HUES64 (cell line): Measurements from ENCODE around the gene HOTAIR.

Source experiments
- H3K27ac ChIP-seq: 2 replicates; pipeline ENCODE4 v1.7.0; 2013; ENCODE audit warnings: low read depth, low read length, inconsistent platforms
- H3K27me3 ChIP-seq: 2 replicates; pipeline ENCODE4 v1.6.1; 2013; ENCODE audit warnings: mild to moderate bottlenecking, low read length; ENCODE audit not compliant: insufficient read depth
- H3K36me3 ChIP-seq: 2 replicates; pipeline ENCODE4 v1.6.1; 2013; ENCODE audit warnings: mild to moderate bottlenecking, low read length; ENCODE audit not compliant: insufficient read depth
- H3K4me1 ChIP-seq: 2 replicates; pipeline ENCODE4 v1.6.1; 2013; ENCODE audit warnings: mild to moderate bottlenecking, low read length, moderate library complexity; ENCODE audit not compliant: insufficient read depth
- H3K4me3 ChIP-seq: 2 replicates; pipeline ENCODE4 v1.5.1; 2013; ENCODE audit warnings: mild to moderate bottlenecking, low read length, moderate library complexity
- H3K9ac ChIP-seq: 2 replicates; pipeline ENCODE4 v1.6.1; 2013; ENCODE audit warnings: mild to moderate bottlenecking, low read depth, low read length
- H3K9me3 ChIP-seq: 2 replicates; pipeline ENCODE4 v1.6.1; 2013; ENCODE audit warnings: low read depth, low read length; ENCODE audit not compliant: insufficient read depth
- WGBS: fragments of 150-250, 120-280 bp; methylation state at CpG from one replicate; pipeline ENCODE4 v1.1.7; 2013; ENCODE audit warnings: missing lambda C conversion rate; 5-methylcytosine and 5-hydroxymethylcytosine counted together

The HOTAIR gene

DNA sequence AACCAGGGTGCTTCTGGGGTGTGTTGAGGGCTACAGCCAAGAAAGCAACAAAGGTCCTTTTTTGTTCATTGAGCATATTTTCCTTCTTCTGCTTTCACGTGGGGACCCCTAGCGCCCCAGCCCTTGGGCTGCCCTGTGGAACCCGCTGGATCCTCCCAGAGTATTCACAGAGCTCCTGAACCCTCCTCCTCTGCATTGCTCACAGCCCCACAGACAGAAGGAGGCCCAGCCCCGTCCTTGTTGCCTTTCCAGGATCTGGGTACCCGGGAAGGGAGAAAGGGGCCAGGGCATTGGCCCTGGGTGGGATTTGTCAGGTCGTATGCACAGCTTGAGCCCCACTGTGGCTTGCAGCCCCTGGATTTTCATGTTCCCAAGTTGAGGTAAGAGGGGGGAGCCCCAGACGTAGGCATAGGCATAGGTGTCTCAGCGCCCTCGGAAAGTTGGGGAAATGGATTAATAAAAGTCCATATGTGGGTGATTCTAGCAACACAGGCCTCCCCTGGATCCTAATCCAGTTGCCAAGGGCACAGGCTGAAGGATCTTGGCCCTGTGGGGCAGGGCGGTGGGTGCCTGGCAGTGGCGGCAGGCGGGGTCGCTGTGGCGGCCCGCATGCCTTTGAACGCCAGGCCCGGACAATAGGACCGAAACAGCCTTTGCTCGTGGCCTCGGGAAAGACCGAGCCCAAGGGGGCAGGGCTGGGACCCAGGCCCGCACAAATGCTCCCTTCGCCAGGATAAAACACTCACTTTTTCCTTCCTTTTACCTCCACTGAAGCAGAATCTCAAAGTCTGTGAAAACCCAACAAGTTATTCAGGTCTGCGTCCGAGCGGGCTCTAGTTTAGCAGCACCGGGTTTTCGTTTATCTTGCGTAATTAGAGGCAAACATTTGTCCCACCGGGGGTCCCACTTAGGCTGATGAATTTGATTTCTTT is 7.1 kb upstream of the HOTAIR start:
- Histone ChIP-seq H3K9ac (no peak overlapping the region), H3K27me3 (peaks cover 100% of the 10 kb centered on the region), H3K36me3 (no peaks in the 10 kb centered on the region), H3K4me1 (no peaks in the 10 kb centered on the region), H3K27ac (no peak overlapping the region), H3K9me3 (no peaks in the 10 kb centered on the region), H3K4me3 (no peak overlapping the region)
- 18% methylated on average over 30 of the region's 30 CpGs for WGBS

DNA sequence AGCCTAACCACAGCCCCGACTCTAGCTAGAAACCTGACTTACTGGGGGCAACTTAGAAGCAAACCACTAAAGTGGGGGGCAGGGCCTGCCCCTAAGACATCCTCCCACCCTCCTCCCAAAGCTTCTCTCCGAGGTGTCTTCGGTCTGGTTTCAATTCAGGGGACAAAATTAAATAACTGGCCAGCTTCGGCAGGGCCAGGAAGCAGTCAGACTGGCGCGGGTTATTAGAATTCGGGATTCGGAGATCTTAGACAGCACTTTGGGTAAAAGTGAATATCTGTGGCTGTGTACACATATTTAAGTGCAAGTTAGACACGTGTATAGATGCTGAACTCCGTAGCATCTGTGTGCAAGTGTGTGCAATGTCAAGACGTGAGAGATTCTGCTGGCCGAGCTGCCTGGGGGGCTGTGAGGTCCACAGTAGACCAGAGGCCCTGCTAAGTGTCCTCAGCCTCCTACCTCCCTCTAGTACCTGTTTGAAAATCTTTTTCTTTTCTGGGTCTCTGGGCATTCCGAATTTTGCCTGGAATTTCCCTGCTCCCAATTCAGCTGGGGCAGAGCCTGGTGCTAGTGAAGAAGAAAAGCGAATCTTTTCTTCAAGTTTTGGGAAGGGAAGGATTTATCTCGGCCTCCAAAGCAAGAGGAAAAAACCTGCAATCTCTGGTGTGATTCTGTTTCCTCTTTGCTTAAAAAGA is 6.2 kb upstream of the HOTAIR start:
- 46% methylated on average over 15 of the region's 15 CpGs for WGBS
- Histone ChIP-seq H3K9ac (no peak overlapping the region), H3K27me3 (peaks cover 100% of the 10 kb centered on the region), H3K27ac (no peak overlapping the region), H3K36me3 (no peaks in the 10 kb centered on the region), H3K9me3 (no peaks in the 10 kb centered on the region), H3K4me3 (no peak overlapping the region), H3K4me1 (no peaks in the 10 kb centered on the region; the same call in 1 of the 2 replicates)

DNA sequence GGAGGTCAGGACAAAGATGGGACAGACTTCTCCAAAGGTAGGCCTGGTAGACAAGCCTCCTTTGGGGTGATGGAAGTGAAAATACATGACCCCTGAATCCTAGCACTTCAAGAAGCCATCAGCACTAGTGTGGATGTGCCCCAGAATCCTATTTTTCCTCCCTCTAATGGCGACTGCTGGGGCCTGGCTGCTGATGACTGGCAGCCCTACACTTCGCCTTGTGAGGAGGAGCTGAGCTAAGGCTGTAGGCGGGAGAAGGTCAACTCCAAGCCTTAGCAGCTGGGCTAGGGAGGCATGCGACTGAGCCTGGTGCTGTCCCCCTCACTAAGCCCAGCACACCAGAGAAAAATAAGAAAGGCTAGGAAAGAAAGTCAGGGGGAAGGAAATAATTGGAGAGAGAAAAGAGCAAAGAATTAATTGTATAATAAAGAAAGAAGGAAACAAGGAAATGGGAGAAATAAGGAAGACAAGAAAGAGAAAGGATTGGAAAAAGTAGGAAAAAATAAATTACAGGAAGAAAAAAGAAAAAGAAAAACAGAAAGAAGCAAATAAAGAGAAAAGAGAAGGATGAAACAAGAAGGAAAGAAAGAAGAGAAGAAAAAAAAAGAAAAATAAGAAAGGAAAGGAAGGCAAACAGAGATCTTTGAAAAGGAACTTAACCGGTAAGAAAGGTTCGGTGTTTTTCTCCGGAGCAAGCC is 5.5 kb upstream of the HOTAIR start:
- H3K9ac ChIP-seq: no peak overlapping the region
- H3K9me3 ChIP-seq: no peaks in the 10 kb centered on the region
- 25% methylated on average over 7 of the region's 7 CpGs for WGBS
- H3K4me3 ChIP-seq: no peak overlapping the region
- H3K4me1 ChIP-seq: no peaks in the 10 kb centered on the region; the same call in 1 of the 2 replicates
- H3K27ac ChIP-seq: no peak overlapping the region
- H3K27me3 ChIP-seq: peaks cover 100% of the 10 kb centered on the region
- H3K36me3 ChIP-seq: no peaks in the 10 kb centered on the region

DNA sequence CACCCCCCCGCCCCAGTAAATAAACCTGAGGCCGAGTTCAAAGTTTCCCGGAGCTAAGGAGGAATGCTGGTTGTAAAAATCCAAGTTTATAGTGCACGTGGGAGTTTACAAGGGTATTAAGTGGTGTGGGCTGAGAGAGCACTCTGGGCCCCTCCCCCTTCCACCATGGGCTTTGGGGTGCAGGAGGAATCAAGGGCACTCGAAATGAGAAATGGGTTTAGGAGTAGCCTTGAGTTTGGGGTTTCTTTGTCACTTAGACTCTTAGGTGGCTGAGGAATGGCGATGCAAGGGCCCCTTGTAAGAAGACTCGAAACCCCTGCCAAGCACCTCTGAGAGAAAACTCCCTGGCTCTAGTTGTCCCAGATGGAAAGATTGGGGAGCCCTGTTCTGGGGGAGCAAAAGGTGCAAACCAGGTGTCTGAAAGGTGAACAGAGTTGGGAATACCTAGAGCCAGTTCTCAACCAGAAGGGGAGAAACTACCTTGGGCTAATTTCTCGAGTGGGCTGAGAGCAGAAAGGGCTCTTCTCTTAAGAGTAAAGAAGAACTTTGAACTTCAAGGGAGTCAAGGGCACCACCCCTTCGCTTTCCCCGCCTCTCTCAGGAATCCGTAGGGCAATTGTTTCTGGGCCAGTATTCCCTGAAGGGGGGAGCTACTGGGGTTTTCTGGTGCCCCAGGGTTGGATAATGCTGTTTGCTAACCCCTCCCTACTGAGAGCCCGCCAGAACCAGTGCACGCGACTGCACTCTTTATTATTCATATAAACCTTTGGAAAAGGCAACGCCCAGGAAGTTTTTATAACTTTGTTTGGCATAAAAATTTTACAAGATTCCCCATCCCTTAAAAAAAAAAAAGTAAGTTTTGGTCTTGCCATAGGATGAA is 4.0 kb upstream of the HOTAIR start:
- peaks cover 100% of the 10 kb centered on the region for H3K27me3 ChIP-seq
- no peaks in the 10 kb centered on the region for H3K36me3 ChIP-seq
- H3K9me3 ChIP-seq: no peaks in the 10 kb centered on the region
- H3K4me3 ChIP-seq: no peak overlapping the region
- no peaks in the 10 kb centered on the region; the same call in 1 of the 2 replicates for H3K4me1 ChIP-seq
- 26% methylated on average over 13 of the region's 15 CpGs for WGBS
- H3K27ac ChIP-seq: no peak overlapping the region
- no peak overlapping the region for H3K9ac ChIP-seq

DNA sequence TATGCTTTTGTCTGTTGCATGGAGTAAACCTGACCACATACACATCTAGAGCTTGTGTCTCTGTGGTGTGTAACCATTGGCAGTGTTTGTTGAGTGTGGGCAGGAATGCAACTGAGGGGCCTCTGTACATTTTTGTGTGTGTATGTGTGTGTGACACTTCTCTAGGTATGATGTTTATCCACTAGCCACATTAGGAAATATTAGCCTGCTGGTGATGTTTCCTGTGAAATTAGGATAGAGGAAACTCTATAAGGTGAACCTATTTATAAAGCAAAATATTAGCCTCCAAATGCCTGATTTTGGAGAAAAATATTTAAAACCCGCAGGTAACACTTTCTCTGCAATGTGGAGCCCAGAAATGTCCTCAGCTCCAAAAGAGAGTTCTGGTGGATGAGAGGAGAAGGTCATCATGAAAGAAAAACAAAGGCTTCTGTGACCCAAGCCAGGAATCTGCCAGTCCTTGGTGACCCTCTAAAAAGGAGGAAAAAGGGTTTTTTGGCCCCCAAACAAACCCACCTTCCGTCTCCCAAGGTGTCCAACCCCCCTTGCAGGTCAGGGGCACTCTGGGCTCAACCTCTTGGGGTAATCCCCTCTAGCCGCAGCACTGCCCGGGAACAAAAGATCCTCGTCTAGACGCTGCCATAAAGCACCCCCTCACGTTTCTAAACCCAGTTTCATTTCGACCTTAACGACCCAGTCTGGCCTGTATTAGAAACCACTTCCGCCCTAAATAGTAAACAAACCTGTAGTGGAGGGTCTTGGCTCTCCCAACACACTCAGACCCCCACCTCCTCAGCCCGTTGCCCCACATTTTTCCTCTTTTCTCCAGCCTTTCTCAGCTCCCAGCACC is 3.1 kb upstream of the HOTAIR start:
- Histone ChIP-seq H3K27ac (no peak overlapping the region), H3K4me3 (no peak overlapping the region), H3K9me3 (no peaks in the 10 kb centered on the region), H3K9ac (no peak overlapping the region), H3K4me1 (no peaks in the 10 kb centered on the region; the same call in 1 of the 2 replicates), H3K27me3 (peaks cover 100% of the 10 kb centered on the region), H3K36me3 (no peaks in the 10 kb centered on the region)
- WGBS: 25% methylated on average over 11 of the region's 11 CpGs

DNA sequence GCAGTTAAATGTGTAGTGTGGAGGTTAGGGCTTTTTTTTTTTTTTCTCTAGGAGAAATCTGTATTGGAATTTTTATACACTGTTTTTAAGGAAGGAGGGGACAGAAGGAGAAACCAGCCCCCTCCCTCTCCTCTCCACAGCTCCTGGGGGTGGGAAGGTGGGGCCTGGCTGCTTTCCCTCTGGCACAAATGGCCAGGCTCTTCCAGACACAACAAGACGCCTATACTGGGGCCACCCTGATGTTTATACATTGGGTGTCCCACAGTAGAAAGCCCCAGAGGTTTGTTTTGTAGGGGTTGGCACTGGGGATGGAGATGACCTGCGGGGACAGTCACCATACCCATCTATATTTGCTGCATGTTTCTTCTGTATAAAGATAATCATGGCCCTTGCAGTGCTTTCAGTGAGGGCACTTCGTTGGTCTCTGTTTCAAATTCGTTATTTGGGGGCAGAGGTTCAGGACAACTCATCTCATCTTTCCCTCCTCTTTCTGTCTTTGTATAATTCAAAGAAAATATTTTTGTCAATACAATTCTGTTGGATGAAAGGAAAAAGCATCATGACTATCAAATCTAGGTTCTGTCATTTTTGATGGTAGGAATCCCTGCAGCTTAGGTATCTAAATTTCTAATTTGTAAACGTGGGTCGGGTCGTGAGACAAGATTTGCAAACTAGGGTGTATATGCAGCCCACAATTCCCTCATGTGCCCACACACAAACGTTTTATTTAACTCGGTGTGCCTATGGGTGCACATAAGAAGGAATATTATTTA is 2.3 kb upstream of the HOTAIR start:
- WGBS: 25% methylated on average over 6 of the region's 9 CpGs
- Histone ChIP-seq H3K27me3 (peaks cover 100% of the 10 kb centered on the region), H3K27ac (no peak overlapping the region)

DNA sequence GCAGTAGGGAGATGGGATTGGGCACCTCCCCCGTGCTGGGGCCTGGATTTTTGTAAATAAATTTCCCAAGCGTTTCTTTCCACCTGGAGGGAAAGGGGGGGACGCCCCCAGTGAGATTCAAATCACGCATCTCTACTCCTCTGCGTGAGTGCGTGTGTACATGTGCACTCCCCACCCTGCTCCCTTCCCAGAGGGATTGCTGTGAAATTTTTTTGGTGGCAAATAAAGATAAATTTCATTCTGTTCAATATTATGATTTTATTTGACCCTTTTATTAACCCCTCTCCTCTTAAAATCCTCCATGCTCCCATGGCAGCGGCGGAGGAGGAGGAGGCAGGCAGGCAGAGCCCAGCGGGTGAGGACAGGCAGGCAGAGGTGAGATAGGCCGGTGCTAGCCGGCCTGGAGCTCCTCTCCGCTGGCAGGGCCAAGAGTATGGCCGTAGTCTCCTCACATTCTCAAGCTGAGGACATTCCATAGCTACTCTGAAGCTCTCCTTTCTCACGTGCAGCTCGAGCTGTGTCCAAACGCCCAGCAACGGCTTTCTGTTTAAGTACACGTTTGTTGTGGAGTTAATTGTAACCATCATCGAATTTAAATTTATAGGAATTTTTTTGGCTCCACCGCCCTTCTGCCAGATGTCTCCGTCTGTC is 1.5 kb upstream of the HOTAIR start:
- H3K36me3 ChIP-seq: no peaks in the 10 kb centered on the region
- H3K9me3 ChIP-seq: no peaks in the 10 kb centered on the region
- H3K4me3 ChIP-seq: no peak overlapping the region
- no peaks in the 10 kb centered on the region; the same call in 1 of the 2 replicates for H3K4me1 ChIP-seq
- H3K9ac ChIP-seq: no peak overlapping the region
- no peak overlapping the region for H3K27ac ChIP-seq
- WGBS: 19% methylated on average over 17 of the region's 21 CpGs
- peaks cover 100% of the 10 kb centered on the region for H3K27me3 ChIP-seq

More for the DNA sequence above, 2.3 kb upstream of the HOTAIR start:
- Histone ChIP-seq H3K4me3 (no peak overlapping the region), H3K9me3 (no peaks in the 10 kb centered on the region), H3K4me1 (no peaks in the 10 kb centered on the region; the same call in 1 of the 2 replicates), H3K36me3 (no peaks in the 10 kb centered on the region), H3K9ac (no peak overlapping the region)

DNA sequence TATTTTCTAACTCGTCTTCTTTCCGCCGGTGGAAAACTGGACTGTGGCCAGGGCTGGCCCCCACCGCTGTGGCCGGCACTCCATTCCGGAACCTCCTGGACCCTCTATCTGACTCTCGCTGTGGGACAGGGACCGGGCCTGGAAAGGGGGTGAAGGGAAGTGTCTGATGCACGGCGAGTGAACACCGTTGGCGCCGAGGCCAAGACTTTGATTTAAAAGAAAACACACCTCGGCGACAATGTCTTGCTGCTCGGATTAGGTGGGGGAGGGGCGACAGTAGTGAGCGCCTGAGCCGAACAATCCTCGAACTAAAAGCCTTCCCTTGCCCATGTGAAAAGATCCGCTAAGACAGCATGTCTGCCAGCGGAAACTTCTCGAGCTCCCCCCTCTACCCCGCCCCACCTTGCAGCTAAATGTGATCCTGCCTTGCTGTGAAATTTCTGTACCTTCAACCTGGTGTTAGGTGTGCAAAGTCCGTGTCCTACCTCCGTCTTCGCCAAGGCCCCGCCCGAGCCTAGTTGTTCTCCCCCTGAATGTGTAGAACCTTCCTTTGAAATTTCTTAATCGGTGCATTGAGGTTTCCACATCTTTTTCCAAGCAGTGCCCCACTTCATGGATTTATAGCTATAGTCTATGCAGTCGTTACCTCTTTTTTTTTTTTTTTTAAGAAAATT is 862 bp upstream of the HOTAIR start:
- Histone ChIP-seq H3K36me3 (no peaks in the 10 kb centered on the region), H3K27ac (no peak overlapping the region), H3K4me1 (no peaks in the 10 kb centered on the region; the same call in 1 of the 2 replicates), H3K9me3 (no peaks in the 10 kb centered on the region), H3K27me3 (peaks cover 100% of the 10 kb centered on the region), H3K9ac (no peak overlapping the region), H3K4me3 (no peak overlapping the region)
- WGBS: 13% methylated on average over 31 of the region's 31 CpGs

DNA sequence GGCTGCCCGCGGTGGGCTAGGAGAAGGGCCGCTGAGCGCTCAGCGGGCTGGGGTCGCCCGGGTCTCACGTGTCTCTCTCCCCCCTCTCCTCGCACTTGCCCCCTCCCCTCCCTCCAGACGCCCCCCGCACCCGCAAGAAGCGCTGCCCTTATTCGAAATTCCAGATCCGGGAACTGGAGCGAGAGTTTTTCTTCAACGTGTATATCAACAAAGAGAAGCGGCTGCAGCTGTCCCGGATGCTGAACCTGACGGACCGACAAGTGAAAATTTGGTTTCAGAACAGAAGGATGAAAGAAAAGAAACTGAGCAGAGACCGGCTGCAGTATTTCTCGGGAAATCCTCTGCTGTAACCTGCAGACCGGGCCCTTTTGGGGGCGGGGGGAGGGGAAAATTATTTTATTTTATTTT is 314 bp upstream of the HOTAIR start:
- no peaks in the 10 kb centered on the region for H3K9me3 ChIP-seq
- H3K9ac ChIP-seq: no peak overlapping the region
- H3K27me3 ChIP-seq: peaks cover 100% of the 10 kb centered on the region
- H3K27ac ChIP-seq: no peak overlapping the region
- no peaks in the 10 kb centered on the region for H3K36me3 ChIP-seq
- no peak overlapping the region for H3K4me3 ChIP-seq
- no peaks in the 10 kb centered on the region; the same call in 1 of the 2 replicates for H3K4me1 ChIP-seq
- WGBS: 5% methylated on average over 25 of the region's 25 CpGs
